ENCODE results near the gene LRRC4B. TPM values are rescaled to one million over a fixed set of nuclear protein-coding genes. Genes with fewer than 3 reads are reported as not detected.

LRRC4B gene
- total and polyA plus RNA-seq, 2 of the 4 experiments (the other 2 are of a cell fraction): 0.03 TPM; not detected in 1

GRCh38 chr19:50555033-50555432, 13.2 kb downstream of the LRRC4B start:
- no peak overlapping the region for H2BK15ac ChIP-seq (ENCODE audit: low read depth, low read length)
- H3K27me3 ChIP-seq (ENCODE audit: control insufficient read depth, insufficient read depth, low read length): peaks cover 36% of the 10 kb centered on the region
- H3K9me3 ChIP-seq (ENCODE audit: control insufficient read depth, insufficient read depth, low read length): no peaks in the 10 kb centered on the region
- H3K14ac ChIP-seq (replicated peaks; ENCODE audit: low read depth, low read length): no peak overlapping the region
- H3K23ac ChIP-seq (ENCODE audit: low read depth, low read length): no peak overlapping the region
- in situ Hi-C loops (cut with MboI; ENCODE audit: low sequenced_read_pairs): no loop called here
- no peak overlapping the region for H2AK9ac ChIP-seq (replicated peaks; ENCODE audit: low read depth, low read length, poor library complexity)
- no TSS peak for BruUV-seq (replicated peaks)
- no peaks in the 10 kb centered on the region; the same call in 1 of the 2 replicates for H3K9me1 ChIP-seq (ENCODE audit: insufficient read depth, low read length)
- H4K20me1 ChIP-seq (ENCODE audit: insufficient read depth, low read length): no peaks in the 10 kb centered on the region
- TF ChIP-seq MAZ (IDR thresholded peaks at IDR 0.05; ENCODE audit: borderline replicate concordance, low read depth, low read length): no peak
- TF ChIP-seq RFX5 (IDR thresholded peaks at IDR 0.05; ENCODE audit: low read depth, low read length): no peak
- TF ChIP-seq RCOR1 (IDR thresholded peaks at IDR 0.05; ENCODE audit: insufficient replicate concordance, low read length): no peak
- no peak for TF ChIP-seq MAFK (IDR thresholded peaks at IDR 0.05; ENCODE audit: low read depth, low read length)
- WGBS, 2 experiments (ENCODE audit: extremely low coverage in 2 of 2, insufficient read length in 1 of 2): no CpG with 5 or more reads among the region's 12 CpGs
- no peak overlapping the region for H2BK120ac ChIP-seq (ENCODE audit: low read depth, low read length)
- H2BK5ac ChIP-seq (ENCODE audit: low read depth, low read length, poor library complexity, severe bottlenecking): no peak overlapping the region
- no peak overlapping the region for H3K4me2 ChIP-seq (ENCODE audit: low read depth, low read length)
- H2BK20ac ChIP-seq (ENCODE audit: low read depth, low read length): no peak overlapping the region
- no peaks in the 10 kb centered on the region for H3K79me1 ChIP-seq (ENCODE audit: low read depth in 1 of 2, low read length in 2 of 2)
- no peak overlapping the region for H4K8ac ChIP-seq (ENCODE audit: low read depth in 2 of 2, low read length in 2 of 2)
- H3K56ac ChIP-seq (ENCODE audit: extremely low read depth, insufficient read depth, low read length): no peak overlapping the region
- DNase-seq: no peak
- H3K27ac ChIP-seq (ENCODE audit: insufficient read depth, low read length): no peak overlapping the region
- no peak overlapping the region for H3K4me3 ChIP-seq (ENCODE audit: insufficient read depth, low read depth, low read length)
- no peaks in the 10 kb centered on the region for H3K36me3 ChIP-seq (ENCODE audit: control insufficient read depth, insufficient read depth, low read length)
- ATAC-seq (ENCODE audit: low read depth): no peak
- no peak overlapping the region for H4K5ac ChIP-seq (ENCODE audit: low read depth, low read length)
- no peak overlapping the region for H2AK5ac ChIP-seq (ENCODE audit: low read depth, low read length)
- dilution Hi-C loops (cut with HindIII; ENCODE audit: low sequenced_read_pairs, unreplicated experiment): no loop called here
- H3K4ac ChIP-seq (ENCODE audit: low read depth, low read length): no peak overlapping the region
- no peak overlapping the region for H3K9ac ChIP-seq (ENCODE audit: low read depth, low read length)
- ChIA-PET POLR2A (ENCODE audit: unreplicated experiment) (no interaction called here), CTCF (no interaction called here)
- H4K91ac ChIP-seq (ENCODE audit: insufficient read depth, low read depth, low read length): no peak overlapping the region
- H2AFZ ChIP-seq (replicated peaks; ENCODE audit: low read length, poor library complexity): no peak overlapping the region
- no peaks in the 10 kb centered on the region; the same call in 1 of the 2 replicates for H3K4me1 ChIP-seq (ENCODE audit: control insufficient read depth, insufficient read depth, low read length)
- intact Hi-C loops (cut with micrococcal nuclease): no loop called here
- no peak overlapping the region for H3K18ac ChIP-seq (ENCODE audit: low read depth, low read length)

All from IMR-90 (cell line).